Measurements from ENCODE around the gene NHP2.

Gene NHP2

DNA sequence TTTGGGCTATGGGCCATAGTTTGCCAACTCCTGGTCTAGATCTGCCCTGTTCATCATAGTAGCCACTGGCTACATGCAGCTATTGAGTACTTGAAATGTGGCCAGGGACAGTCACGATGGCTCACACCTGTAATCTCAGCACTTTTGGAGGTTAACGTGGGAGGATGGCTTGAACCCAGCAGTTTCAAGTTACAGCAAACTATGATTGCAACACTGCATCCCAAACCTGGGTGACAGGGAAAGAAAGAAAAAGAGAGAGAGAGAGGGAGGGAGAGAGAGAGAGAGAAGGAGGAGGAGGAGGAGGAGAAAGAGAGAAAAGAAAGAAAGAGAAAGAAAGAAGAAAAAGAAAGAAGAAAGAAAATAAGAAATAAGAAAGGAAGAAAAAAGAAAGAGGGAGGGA lies 38.6 kb upstream of the NHP2 start:
- DNase-seq (ENCODE audit: low spot score) = no peak
- Histone ChIP-seq H3K14ac (ENCODE audit: low read length) (no peak overlapping the region), H3K9me3 (replicated peaks in 1 of 2; ENCODE audit: control insufficient read depth in 2 of 2, insufficient read depth in 1 of 2, low read depth in 1 of 2, low read length in 2 of 2) (peaks cover 0 to 4% of the 10 kb centered on the region in 2 donors), H3K4me3 (ENCODE audit: low read length in 2 of 2) (no peak overlapping the region), H3K4ac (ENCODE audit: low read length) (no peak overlapping the region), H2BK15ac (ENCODE audit: low read length) (no peak overlapping the region), H4K91ac (ENCODE audit: low read depth, low read length, poor library complexity) (no peak overlapping the region), H3K27ac (replicated peaks; ENCODE audit: low read length) (no peak overlapping the region), H3K36me3 (replicated peaks in 1 of 2; ENCODE audit: control insufficient read depth in 2 of 2, insufficient read depth in 2 of 2, low read length in 2 of 2) (no peaks in the 10 kb centered on the region), H3K79me1 (ENCODE audit: low read depth, low read length) (no peaks in the 10 kb centered on the region), H2AFZ (ENCODE audit: low read length) (no peak overlapping the region), H2BK5ac (ENCODE audit: low read length) (no peak overlapping the region), H2BK120ac (ENCODE audit: low read depth, low read length) (no peak overlapping the region), H2AK5ac (ENCODE audit: low read depth, low read length) (no peak overlapping the region), H3K18ac (ENCODE audit: low read length) (no peak overlapping the region), H3K27me3 (ENCODE audit: control insufficient read depth in 3 of 3, insufficient read depth in 3 of 3, low read depth in 1 of 3, low read length in 3 of 3) (peaks cover 0 to 18% (median 0%) of the 10 kb centered on the region in 3 experiments), H2BK12ac (ENCODE audit: low read length) (no peak overlapping the region), H3K23ac (ENCODE audit: low read depth, low read length, poor library complexity) (no peak overlapping the region), H3K4me1 (ENCODE audit: control insufficient read depth in 2 of 2, insufficient read depth in 1 of 2, low read depth in 1 of 2, low read length in 2 of 2) (peaks cover 3 to 9% of the 10 kb centered on the region in 2 donors), H4K8ac (ENCODE audit: low read depth, low read length) (no peak overlapping the region), H3K4me2 (ENCODE audit: insufficient read depth, low read length, poor library complexity, severe bottlenecking) (no peak overlapping the region), H3K9ac (ENCODE audit: low read depth, low read length, poor library complexity) (no peak overlapping the region)
- no CpG with 5 or more reads among the region's 2 CpGs for WGBS, 2 donors (ENCODE audit: extremely low coverage in 2 of 2, insufficient read length in 2 of 2, insufficient replicate concordance in 1 of 2)

- Histone ChIP-seq H4K8ac (ENCODE audit: low read depth, low read length) (no peak overlapping the region), H3K27me3 (ENCODE audit: control insufficient read depth in 3 of 3, insufficient read depth in 3 of 3, low read depth in 1 of 3, low read length in 3 of 3) (peaks cover 0 to 18% (median 0%) of the 10 kb centered on the region in 3 experiments), H4K91ac (ENCODE audit: low read depth, low read length, poor library complexity) (no peak overlapping the region), H3K18ac (ENCODE audit: low read length) (no peak overlapping the region), H2BK5ac (ENCODE audit: low read length) (no peak overlapping the region), H3K4me3 (ENCODE audit: low read length in 2 of 2) (no peak overlapping the region), H3K14ac (ENCODE audit: low read length) (no peak overlapping the region), H3K9ac (ENCODE audit: low read depth, low read length, poor library complexity) (no peak overlapping the region), H2AK5ac (ENCODE audit: low read depth, low read length) (no peak overlapping the region), H3K27ac (replicated peaks; ENCODE audit: low read length) (no peak overlapping the region), H2BK120ac (ENCODE audit: low read depth, low read length) (no peak overlapping the region), H3K4me2 (ENCODE audit: insufficient read depth, low read length, poor library complexity, severe bottlenecking) (no peak overlapping the region), H2BK12ac (ENCODE audit: low read length) (no peak overlapping the region), H3K23ac (ENCODE audit: low read depth, low read length, poor library complexity) (no peak overlapping the region), H3K4me1 (ENCODE audit: control insufficient read depth in 2 of 2, insufficient read depth in 1 of 2, low read depth in 1 of 2, low read length in 2 of 2) (peaks cover 3 to 9% of the 10 kb centered on the region in 2 donors), H3K4ac (ENCODE audit: low read length) (no peak overlapping the region), H3K79me1 (ENCODE audit: low read depth, low read length) (no peaks in the 10 kb centered on the region), H2BK15ac (ENCODE audit: low read length) (no peak overlapping the region), H2AFZ (ENCODE audit: low read length) (no peak overlapping the region), H3K36me3 (replicated peaks in 1 of 2; ENCODE audit: control insufficient read depth in 2 of 2, insufficient read depth in 2 of 2, low read length in 2 of 2) (no peaks in the 10 kb centered on the region), H3K9me3 (replicated peaks in 1 of 2; ENCODE audit: control insufficient read depth in 2 of 2, insufficient read depth in 1 of 2, low read depth in 1 of 2, low read length in 2 of 2) (peaks cover 0 to 4% of the 10 kb centered on the region in 2 donors)
- no peak for DNase-seq (ENCODE audit: low spot score)
- no CpG with 5 or more reads among the region's 4 CpGs for WGBS, 2 donors (ENCODE audit: extremely low coverage in 2 of 2, insufficient read length in 2 of 2, insufficient replicate concordance in 1 of 2)
Measured at GRCh38 chr5:178191661-178192060, 38.0 kb upstream of the NHP2 start.

DNA sequence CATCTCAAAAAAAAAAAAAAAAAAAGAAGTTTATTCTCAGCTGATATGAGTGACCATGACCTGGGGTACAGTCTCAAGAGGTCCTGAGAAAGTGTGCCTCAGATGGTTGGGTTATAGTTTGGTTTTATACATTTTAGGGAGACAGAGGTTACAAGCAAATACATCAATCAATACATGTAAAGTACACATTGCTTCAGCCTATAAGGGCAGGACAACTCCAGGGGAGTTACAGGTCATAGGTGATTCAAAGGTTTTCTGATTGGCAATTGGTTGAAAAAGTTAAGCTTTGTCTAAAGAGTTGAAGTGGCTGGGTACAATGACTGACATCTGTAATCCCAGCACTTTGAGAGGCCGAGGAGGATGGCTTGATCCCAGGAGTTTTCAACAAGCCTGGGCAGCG lies 35.7 kb upstream of the NHP2 start:
- Histone ChIP-seq H3K4me3 (ENCODE audit: low read length in 2 of 2) (no peak overlapping the region), H2BK5ac (ENCODE audit: low read length) (no peak overlapping the region), H3K36me3 (replicated peaks in 1 of 2; ENCODE audit: control insufficient read depth in 2 of 2, insufficient read depth in 2 of 2, low read length in 2 of 2) (no peaks in the 10 kb centered on the region), H3K27me3 (ENCODE audit: control insufficient read depth in 3 of 3, insufficient read depth in 3 of 3, low read depth in 1 of 3, low read length in 3 of 3) (peaks cover 0 to 15% (median 0%) of the 10 kb centered on the region in 3 experiments), H3K14ac (ENCODE audit: low read length) (no peak overlapping the region), H2BK12ac (ENCODE audit: low read length) (no peak overlapping the region), H3K9me3 (replicated peaks in 1 of 2; ENCODE audit: control insufficient read depth in 2 of 2, insufficient read depth in 1 of 2, low read depth in 1 of 2, low read length in 2 of 2) (peaks cover 0 to 4% of the 10 kb centered on the region in 2 donors), H2BK120ac (ENCODE audit: low read depth, low read length) (no peak overlapping the region), H3K23ac (ENCODE audit: low read depth, low read length, poor library complexity) (no peak overlapping the region), H3K4ac (ENCODE audit: low read length) (no peak overlapping the region), H3K4me1 (ENCODE audit: control insufficient read depth in 2 of 2, insufficient read depth in 1 of 2, low read depth in 1 of 2, low read length in 2 of 2) (no peaks in the 10 kb centered on the region), H4K91ac (ENCODE audit: low read depth, low read length, poor library complexity) (no peak overlapping the region), H3K9ac (ENCODE audit: low read depth, low read length, poor library complexity) (no peak overlapping the region), H2AK5ac (ENCODE audit: low read depth, low read length) (no peak overlapping the region), H4K8ac (ENCODE audit: low read depth, low read length) (no peak overlapping the region), H2AFZ (ENCODE audit: low read length) (no peak overlapping the region), H3K79me1 (ENCODE audit: low read depth, low read length) (no peaks in the 10 kb centered on the region), H3K18ac (ENCODE audit: low read length) (no peak overlapping the region), H3K27ac (replicated peaks; ENCODE audit: low read length) (no peak overlapping the region), H3K4me2 (ENCODE audit: insufficient read depth, low read length, poor library complexity, severe bottlenecking) (no peak overlapping the region), H2BK15ac (ENCODE audit: low read length) (no peak overlapping the region)
- no CpG with 5 or more reads among the region's 2 CpGs for WGBS, 2 donors (ENCODE audit: extremely low coverage in 2 of 2, insufficient read length in 2 of 2, insufficient replicate concordance in 1 of 2)
- DNase-seq (ENCODE audit: low spot score) = no peak

DNA sequence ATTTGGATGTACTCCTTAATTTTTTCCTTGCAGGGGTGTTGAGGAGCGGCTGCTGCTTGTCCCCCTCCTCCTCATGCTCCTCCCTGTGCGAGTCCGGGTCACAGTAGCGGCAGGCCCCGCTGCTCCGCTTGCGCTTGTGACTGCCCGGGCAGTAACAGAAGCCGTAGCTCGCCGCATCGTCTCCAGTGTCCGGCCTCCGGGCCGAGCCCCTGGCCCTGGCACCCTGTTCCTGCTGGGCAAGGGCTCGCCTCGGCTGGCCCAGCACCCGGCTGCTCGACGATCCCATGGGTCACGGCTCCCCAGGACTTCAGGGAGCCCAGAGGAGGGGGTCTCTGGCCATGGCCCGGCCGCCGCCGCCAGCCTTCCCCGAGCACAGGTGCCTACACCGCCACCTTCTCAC lies 33.3 kb upstream of the NHP2 start, which contains the start of gene GMCL2:
Gene GMCL2, minus strand, starts transcription at position 358 of the 400 bp plus-strand sequence. Its CDS starts 72 bp downstream, at position 286.
- no peak within 1 kb of the TSS for H3K4ac ChIP-seq (ENCODE audit: low read length)
- no peak within 1 kb of the TSS for H4K8ac ChIP-seq (ENCODE audit: low read depth, low read length)
- peak within 1 kb of the TSS; percentile 38 for H3K18ac ChIP-seq (ENCODE audit: low read length)
- no peak within 1 kb of the TSS for H3K4me3 ChIP-seq (ENCODE audit: low read length in 2 of 2)
- no peak within 1 kb of the TSS for H2AK5ac ChIP-seq (ENCODE audit: low read depth, low read length)
- H3K27me3 ChIP-seq (ENCODE audit: control insufficient read depth in 3 of 3, insufficient read depth in 3 of 3, low read depth in 1 of 3, low read length in 3 of 3) = peaks cover 0 to 3% (median 0%) of the 10 kb centered on the region in 3 experiments
- H3K23ac ChIP-seq (ENCODE audit: low read depth, low read length, poor library complexity) = no peak within 1 kb of the TSS
- H2BK15ac ChIP-seq (ENCODE audit: low read length) = no peak within 1 kb of the TSS
- H3K79me1 ChIP-seq (ENCODE audit: low read depth, low read length) = no peaks in the 10 kb centered on the region
- H3K4me1 ChIP-seq (ENCODE audit: control insufficient read depth in 2 of 2, insufficient read depth in 1 of 2, low read depth in 1 of 2, low read length in 2 of 2) = peaks cover 0 to 2% of the 10 kb centered on the region in 2 donors
- no peak within 1 kb of the TSS for H3K14ac ChIP-seq (ENCODE audit: low read length)
- no peaks in the 10 kb centered on the region for H3K9me3 ChIP-seq (replicated peaks in 1 of 2; ENCODE audit: control insufficient read depth in 2 of 2, insufficient read depth in 1 of 2, low read depth in 1 of 2, low read length in 2 of 2)
- no peak within 1 kb of the TSS for H3K4me2 ChIP-seq (ENCODE audit: insufficient read depth, low read length, poor library complexity, severe bottlenecking)
- no peak within 1 kb of the TSS for H3K9ac ChIP-seq (ENCODE audit: low read depth, low read length, poor library complexity)
- no peaks in the 10 kb centered on the region for H3K36me3 ChIP-seq (replicated peaks in 1 of 2; ENCODE audit: control insufficient read depth in 2 of 2, insufficient read depth in 2 of 2, low read length in 2 of 2)
- no peak within 1 kb of the TSS for H2BK12ac ChIP-seq (ENCODE audit: low read length)
- H2BK120ac ChIP-seq (ENCODE audit: low read depth, low read length) = no peak within 1 kb of the TSS
- DNase-seq (ENCODE audit: low spot score) = no peak
- H2BK5ac ChIP-seq (ENCODE audit: low read length) = no peak within 1 kb of the TSS
- no peak within 1 kb of the TSS for H3K27ac ChIP-seq (replicated peaks; ENCODE audit: low read length)
- no peak within 1 kb of the TSS for H4K91ac ChIP-seq (ENCODE audit: low read depth, low read length, poor library complexity)
- no CpG with 5 or more reads among the region's 27 CpGs for WGBS, 2 donors (ENCODE audit: extremely low coverage in 2 of 2, insufficient read length in 2 of 2, insufficient replicate concordance in 1 of 2)
- no peak within 1 kb of the TSS for H2AFZ ChIP-seq (ENCODE audit: low read length)
